ENCODE results near the gene ACKR3.

ACKR3 gene

GRCh38 chr2:236584521-236585384 lies 15.1 kb downstream of the ACKR3 start:
- no peak for DNase-seq (ENCODE audit: low read depth, low spot score)

DNA sequence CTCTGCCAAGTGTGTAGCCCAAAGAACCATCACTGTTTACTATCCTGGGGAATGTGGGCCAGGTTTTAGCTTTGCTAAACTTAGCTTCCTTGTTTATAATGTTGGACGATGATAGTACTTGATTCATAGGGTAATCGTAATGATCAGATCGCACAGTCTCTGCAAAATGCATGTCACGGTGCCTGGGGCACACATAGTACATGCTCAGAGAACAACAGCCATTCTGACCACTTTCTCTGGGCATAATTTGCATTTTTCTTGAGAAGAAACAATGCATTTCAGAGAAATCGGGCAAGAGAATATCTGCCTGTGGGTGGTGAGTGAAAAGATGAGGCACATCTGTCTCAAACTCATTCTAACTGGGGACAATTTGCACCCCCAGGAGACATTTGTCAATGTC lies 16.3 kb downstream of the ACKR3 start:
- no peak for DNase-seq (ENCODE audit: low read depth, low spot score)

DNA sequence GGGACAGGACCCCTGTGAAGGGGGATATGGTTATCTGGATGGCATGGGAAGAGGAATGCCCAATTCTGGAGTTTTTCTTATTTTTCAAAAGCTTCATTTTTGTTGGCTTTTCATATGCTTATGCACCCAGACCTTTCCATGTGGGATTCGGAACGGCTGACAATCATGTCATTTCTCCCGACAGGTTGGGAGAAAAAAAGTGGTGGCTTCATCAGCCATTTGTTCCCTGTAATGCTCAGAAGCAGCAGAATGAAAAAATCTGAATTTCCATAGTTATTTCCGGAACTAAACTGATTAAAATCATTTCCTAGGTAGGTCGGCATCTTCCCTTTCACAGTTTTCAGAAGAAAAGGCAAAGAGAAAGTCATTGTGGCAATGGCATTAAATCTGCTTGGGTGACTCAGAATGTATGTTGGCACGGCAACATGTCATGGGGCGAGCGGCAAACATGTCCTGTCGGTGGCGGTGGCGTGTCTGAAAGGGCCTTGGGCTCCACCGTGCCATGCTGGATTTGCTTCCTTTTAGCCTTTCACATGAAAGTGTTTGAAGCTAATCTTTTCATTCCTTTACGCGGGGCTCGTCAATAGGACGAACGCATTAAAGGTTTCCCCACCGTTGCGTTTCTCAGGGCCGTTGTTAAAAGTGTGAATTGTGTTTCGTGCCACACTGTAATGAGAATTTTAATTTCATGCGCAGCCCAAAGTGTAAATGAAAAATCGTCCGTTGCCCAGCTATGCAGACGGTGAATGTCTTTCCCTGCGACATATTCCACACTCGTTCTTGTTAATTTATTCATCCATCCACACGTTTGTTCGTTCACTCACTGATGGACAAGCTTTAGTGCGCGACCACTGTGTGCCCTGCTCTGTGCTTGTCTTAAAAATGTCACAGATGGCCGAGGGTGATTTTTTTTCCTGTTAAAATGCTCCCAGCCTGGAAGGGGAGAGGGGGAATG lies 18.5 kb downstream of the ACKR3 start:
- no peak for DNase-seq (ENCODE audit: low read depth, low spot score)

- no peak for DNase-seq (ENCODE audit: low read depth, low spot score)
Measured at GRCh38 chr2:236588932-236589592, 19.4 kb downstream of the ACKR3 start.

DNA sequence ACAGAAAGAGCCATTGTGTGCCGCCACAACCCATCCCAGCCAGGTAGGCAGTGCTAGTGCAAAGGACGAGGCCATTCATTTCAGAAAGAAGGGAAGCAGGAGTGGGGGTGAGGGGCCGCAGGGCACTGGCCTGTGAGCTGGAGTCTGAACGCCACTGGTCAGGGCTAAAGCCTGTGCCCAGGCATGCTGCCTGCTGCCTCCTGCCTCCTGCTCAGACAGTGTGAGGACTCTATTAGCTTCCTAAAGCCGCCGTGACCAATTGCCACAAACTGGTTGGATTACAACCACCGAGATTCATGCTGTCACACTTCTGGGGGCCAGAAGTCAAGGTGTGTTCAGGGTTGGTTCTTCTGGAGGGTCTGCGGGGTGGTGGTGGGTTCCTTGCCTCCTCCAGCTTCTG lies 21.2 kb downstream of the ACKR3 start:
- DNase-seq (ENCODE audit: low read depth, low spot score): no peak

GRCh38 chr2:236592821-236593220 lies 23.2 kb downstream of the ACKR3 start:
- DNase-seq (ENCODE audit: low read depth, low spot score): no peak

DNA sequence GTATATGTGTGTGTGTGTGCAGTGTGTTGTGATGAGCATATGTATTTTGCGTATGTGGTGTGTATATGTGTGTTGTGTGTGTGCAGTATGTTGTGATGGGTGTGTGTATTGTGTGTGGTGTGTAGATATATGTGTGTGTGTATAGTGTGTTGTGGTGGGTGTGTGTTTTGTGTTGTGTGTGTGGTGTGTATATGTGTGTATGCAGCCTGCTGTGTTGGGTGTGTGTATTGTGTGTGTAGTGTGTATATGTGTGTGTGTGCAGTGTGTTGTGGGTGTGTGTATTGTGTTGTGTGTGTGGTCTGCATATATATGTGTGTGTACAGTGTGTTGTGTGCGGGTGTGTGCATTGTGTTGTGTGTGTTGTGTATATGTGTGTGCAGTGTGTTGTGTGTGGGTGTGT lies 23.9 kb downstream of the ACKR3 start:
- DNase-seq (ENCODE audit: low read depth, low spot score): no peak

GRCh38 chr2:236593956-236594355 lies 24.3 kb downstream of the ACKR3 start:
- no peak for DNase-seq (ENCODE audit: low read depth, low spot score)

DNA sequence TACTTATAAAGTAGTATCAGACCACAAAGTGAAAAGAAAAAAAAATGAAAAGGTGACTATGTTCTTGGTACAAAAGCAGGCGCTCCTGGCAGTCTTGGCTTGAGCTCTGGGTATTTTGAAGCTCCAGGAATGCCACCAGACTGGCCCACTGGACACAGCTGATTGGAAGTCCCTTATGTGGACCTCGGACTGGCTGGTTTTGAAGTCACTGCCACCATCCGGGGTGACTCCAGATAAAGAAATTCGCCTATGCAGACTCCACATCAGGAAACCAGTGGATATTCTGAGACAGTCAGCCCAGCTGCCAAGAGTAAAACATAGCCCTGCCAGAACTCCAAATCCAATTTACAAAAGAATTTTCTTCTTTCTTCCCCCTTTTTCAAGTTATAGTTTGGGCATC lies 28.0 kb downstream of the ACKR3 start:
- DNase-seq (ENCODE audit: low read depth, low spot score): no peak

- DNase-seq (ENCODE audit: low read depth, low spot score): no peak
Measured at GRCh38 chr2:236599059-236599458, 29.4 kb downstream of the ACKR3 start.

DNA sequence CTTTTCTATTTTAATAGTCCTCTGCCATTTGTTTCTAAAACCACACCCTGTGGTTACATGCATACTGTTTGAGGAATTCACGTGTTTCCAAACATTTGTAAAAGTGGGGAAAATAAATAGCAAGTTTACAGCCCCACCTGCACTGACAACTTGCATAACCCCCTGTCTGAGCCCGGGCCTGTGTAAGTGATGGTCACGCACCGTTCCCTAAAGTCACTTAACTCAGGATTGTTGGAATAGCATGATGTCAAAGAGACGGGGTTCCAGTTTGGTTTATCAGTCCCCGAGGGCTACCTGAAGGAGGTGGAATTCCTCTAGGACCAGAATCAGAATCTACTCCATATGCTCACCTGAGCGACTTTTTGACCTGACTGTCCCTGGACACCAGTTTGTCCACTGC lies 30.5 kb downstream of the ACKR3 start:
- DNase-seq (ENCODE audit: low read depth, low spot score): no peak

- DNase-seq (ENCODE audit: low read depth, low spot score): no peak
Measured at GRCh38 chr2:236600892-236601291, 31.3 kb downstream of the ACKR3 start.

DNA sequence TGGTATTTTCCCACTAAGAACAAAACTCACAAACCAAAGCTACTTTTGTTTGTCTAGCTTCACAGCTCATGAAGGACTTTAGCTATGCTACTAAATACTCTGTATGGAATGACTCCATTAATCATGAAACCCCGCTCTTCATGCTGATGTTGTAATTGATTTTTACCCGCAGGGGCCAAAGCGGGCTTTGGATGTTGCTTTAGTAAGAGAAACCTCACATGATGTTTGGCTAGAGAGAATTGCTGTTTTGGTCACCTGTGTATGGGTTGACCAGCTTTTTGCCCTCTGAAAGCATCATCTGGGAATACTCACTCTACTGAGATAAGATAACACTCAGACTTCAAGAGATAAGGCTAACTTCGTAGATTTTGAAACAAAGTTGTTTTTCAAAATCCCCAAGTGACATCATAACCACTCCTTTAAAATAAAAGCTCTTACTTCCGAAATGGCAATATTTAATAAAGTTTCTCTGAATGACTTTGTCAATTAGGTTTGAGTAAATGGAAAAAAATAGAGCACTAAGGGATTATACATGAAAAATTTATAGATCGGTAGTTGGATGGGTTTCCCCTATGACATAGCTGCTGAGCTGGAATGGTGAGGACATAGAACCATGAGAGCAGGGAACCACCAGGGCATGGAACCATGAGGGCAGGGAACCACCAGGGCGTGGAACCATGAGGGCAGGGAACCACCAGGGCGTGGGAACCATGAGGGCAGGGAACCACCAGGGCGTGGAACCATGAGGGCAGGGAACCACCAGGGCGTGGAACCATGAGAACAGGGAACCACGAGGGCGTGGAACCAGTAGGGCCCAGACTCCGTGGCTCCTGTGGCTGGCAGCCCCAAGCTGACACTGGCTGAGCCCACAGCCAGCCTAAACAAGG lies 31.9 kb downstream of the ACKR3 start:
- no peak for DNase-seq (ENCODE audit: low read depth, low spot score)

DNA sequence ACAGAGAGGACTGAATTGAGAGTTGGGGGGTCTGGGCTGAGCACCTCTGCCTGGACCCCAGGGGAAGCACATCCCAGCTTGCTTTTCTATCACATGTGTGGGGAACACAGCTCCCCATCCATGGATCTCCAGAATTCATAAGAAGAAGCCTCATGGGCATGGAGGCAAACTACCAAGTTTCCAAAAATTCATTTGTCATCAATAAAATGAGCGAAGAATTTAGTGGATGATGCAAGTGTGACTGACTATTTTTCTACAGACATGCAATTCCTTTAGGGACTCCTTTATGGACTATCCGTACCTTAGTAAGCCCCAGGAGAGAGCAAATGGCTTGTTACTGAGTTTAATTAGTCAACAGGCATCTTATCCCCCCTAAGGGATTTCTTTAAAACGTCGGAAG lies 33.1 kb downstream of the ACKR3 start:
- no peak for DNase-seq (ENCODE audit: low read depth, low spot score)

- no peak for DNase-seq (ENCODE audit: low read depth, low spot score)
Measured at GRCh38 chr2:236603361-236604015, 33.9 kb downstream of the ACKR3 start.

GRCh38 chr2:236604575-236605344 lies 35.1 kb downstream of the ACKR3 start:
- no peak for DNase-seq (ENCODE audit: low read depth, low spot score)

DNA sequence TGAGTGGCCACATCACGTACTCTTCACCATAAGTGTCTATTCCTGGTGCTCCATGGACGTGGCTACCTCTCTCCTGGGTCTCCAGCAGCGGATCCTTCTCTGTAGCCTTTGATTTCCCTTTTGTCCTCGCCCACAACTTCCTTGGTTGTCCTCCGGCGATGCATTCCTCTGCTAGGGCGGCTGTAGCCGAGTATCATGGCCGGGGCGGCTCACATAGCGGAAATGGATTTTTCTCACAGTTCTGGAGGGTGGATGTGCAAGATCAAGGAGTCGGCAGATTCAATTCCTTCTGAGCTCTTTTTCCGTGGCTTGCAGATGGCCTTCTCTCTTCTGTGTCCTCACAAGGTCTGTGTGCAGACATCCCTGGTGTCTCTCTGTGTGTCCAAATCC lies 35.7 kb downstream of the ACKR3 start:
- DNase-seq (ENCODE audit: low read depth, low spot score): no peak

GRCh38 chr2:236606023-236606422 lies 36.4 kb downstream of the ACKR3 start:
- no peak for DNase-seq (ENCODE audit: low read depth, low spot score)

GRCh38 chr2:236607471-236608187 lies 38.0 kb downstream of the ACKR3 start:
- peak; percentile 1 for DNase-seq (ENCODE audit: low read depth, low spot score)
